ENCODE results near the gene RPS6KC1. TPM values are rescaled to one million over a fixed set of nuclear protein-coding genes. Genes with fewer than 3 reads are reported as not detected.
"Not testable (repeated sequence)": the region's sequence is repeated elsewhere in the genome, so short reads cannot be mapped to it uniquely, and the experiment has no call there.

RPS6KC1 gene
- total and polyA plus RNA-seq, 3 donors from 2014 or later = 32.2 to 60.2 (median 55.5) TPM

DNA sequence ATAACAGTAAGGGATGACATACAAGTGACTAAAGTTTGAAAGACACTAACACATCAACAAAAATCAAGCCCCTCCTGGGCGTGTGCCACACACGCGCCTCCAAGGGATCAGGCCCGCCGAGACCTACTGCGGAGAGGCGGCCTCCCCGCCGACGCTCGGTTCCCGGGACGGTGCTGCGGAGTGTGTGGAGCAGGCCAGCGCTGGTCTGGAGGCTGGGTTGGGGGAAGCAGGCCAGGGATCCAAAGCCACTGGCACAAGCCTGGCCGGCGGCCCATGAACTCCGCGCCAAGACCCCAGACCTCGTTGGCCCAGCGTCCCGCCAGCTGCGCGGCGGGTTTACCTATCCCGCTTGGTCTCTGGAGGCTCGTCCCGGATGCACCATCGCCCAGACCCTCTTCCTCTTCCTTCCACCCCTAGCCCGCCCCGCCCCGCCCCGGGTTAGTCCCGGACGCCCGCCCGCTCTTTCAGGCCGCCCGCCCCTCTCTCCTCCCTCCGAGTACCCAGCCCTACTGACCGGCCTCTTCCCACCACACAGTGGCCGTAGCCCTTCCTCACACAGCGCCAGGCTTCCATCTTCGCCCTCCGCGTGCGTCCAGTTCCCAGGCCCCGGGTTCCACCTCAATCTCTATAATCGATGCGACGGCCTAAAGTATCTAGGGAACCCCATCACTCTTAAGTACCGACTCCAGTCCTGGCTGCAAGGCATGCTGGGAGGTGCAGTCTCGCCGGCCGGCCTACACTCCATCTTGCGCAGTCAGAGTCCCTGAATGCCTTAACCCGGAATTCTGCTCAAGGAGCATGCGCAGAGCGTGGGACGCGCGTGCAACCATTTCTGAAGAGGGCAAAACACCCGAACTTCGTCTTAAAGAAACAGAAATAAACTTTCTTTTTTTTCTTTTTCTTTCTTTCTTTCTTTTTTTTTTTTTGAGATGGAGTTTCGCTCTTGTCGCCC is 35.7 kb upstream of the RPS6KC1 start, which contains the start of gene ANGEL2:
TSS of gene ANGEL2 (minus strand) at position 769 of the 952 bp plus-strand sequence. CDS start at position 573, 196 bp downstream.
- WGBS, 2 donors = 0% methylated on average over 41 to 58 of the region's 66 CpGs
- TF ChIP-seq, protein P1, sequence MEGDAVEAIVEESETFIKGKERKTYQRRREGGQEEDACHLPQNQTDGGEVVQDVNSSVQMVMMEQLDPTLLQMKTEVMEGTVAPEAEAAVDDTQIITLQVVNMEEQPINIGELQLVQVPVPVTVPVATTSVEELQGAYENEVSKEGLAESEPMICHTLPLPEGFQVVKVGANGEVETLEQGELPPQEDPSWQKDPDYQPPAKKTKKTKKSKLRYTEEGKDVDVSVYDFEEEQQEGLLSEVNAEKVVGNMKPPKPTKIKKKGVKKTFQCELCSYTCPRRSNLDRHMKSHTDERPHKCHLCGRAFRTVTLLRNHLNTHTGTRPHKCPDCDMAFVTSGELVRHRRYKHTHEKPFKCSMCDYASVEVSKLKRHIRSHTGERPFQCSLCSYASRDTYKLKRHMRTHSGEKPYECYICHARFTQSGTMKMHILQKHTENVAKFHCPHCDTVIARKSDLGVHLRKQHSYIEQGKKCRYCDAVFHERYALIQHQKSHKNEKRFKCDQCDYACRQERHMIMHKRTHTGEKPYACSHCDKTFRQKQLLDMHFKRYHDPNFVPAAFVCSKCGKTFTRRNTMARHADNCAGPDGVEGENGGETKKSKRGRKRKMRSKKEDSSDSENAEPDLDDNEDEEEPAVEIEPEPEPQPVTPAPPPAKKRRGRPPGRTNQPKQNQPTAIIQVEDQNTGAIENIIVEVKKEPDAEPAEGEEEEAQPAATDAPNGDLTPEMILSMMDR (IDR thresholded peaks at IDR 0.05) = no peak
- TF ChIP-seq POLR2A (IDR thresholded peaks at IDR 0.05) = no peak
- peak within 1 kb of the TSS; percentile 82 to 98 for H3K4me3 ChIP-seq
- H3K9me3 ChIP-seq = no peaks in the 10 kb centered on the region
- no peaks in the 10 kb centered on the region for H3K27me3 ChIP-seq
- H3K27ac ChIP-seq = peak within 1 kb of the TSS; percentile 89 to 91
- DNase-seq = peak; percentile 98
- peaks cover 13% of the 10 kb centered on the region for H3K4me1 ChIP-seq
- intact Hi-C loops (cut with DNase I; ENCODE audit: low total_unique reads) = no loop called here
- no peaks in the 10 kb centered on the region for H3K36me3 ChIP-seq (ENCODE audit: low read depth, missing control alignments)

DNA sequence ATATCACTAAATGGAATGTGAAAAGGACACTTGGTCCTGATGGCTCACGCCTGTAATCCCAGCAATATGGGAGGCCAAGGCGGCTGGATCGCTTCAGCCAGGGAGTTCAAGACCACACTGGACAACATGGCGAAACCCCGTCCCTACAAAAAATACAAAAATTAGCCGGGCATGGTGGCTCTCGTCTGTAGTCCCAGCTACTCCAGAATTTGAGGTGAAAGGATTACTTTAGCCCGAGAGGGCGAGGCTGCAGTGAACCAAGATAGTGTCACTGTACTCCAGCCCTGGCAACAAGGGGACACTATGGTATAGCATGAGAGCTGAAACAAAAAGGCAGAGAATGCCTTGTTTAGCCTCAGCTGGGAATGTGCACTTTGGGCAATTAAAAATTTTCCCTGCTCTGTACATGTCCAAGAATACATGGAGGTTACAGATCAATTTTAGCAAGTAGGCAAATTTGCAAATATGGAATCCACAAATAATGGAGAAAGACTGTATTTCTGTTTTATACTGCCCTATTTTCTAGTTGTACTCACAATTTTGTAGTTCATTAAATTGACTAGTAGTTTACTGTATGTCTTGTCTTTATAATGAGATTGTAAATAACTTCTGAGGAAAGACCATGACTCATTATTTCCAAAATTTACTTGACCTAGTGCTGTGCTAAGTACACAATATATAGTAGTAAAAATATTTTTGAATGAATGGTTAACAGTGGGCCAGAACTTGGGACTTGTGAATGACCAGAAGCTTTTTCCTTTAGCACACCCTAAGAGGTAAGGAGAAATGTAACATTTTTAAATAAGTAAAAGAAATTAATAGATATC is 33.4 kb upstream of the RPS6KC1 start:
- Histone ChIP-seq H3K9me3 (no peaks in the 10 kb centered on the region), H3K36me3 (ENCODE audit: low read depth, missing control alignments) (no peaks in the 10 kb centered on the region), H3K27ac (no peak overlapping the region), H3K4me3 (no peak overlapping the region), H3K4me1 (peaks cover 13% of the 10 kb centered on the region), H3K27me3 (no peaks in the 10 kb centered on the region)
- intact Hi-C loops (cut with DNase I; ENCODE audit: low total_unique reads) = no loop called here
- TF ChIP-seq POLR2A (IDR thresholded peaks at IDR 0.05) = no peak
- TF ChIP-seq, protein P1 (IDR thresholded peaks at IDR 0.05) = no peak
- 79 to 84% methylated on average over 9 of the region's 9 CpGs for WGBS, 2 donors
- no peak for DNase-seq

DNA sequence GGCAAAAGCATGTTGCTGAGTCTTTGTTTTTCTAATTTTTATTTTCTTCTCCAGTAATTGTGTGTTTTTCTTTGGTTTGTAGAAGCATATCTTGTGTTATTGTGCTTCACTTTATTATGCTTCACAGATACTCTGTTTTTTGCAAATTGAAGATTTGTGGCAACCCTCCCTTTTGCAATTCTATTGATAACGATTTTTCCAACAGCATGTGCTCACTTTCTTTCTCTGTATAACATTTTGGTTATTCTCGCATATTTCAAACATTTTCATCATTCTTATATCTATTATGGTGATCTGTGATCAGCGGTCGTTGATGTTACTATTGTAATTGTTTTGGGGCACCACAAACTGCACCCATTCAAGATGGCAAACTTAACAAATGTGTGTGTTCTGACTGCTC is 31.6 kb upstream of the RPS6KC1 start:
- Histone ChIP-seq H3K4me3 (no peak overlapping the region), H3K36me3 (ENCODE audit: low read depth, missing control alignments) (no peaks in the 10 kb centered on the region), H3K27me3 (no peaks in the 10 kb centered on the region), H3K27ac (no peak overlapping the region), H3K9me3 (no peaks in the 10 kb centered on the region), H3K4me1 (peaks cover 3% of the 10 kb centered on the region)
- TF ChIP-seq POLR2A (IDR thresholded peaks at IDR 0.05) = no peak
- TF ChIP-seq, protein P1 (IDR thresholded peaks at IDR 0.05) = no peak
- intact Hi-C loops (cut with DNase I; ENCODE audit: low total_unique reads) = no loop called here
- no peak for DNase-seq
- 92 to 94% methylated on average over 4 of the region's 4 CpGs for WGBS, 2 donors

DNA sequence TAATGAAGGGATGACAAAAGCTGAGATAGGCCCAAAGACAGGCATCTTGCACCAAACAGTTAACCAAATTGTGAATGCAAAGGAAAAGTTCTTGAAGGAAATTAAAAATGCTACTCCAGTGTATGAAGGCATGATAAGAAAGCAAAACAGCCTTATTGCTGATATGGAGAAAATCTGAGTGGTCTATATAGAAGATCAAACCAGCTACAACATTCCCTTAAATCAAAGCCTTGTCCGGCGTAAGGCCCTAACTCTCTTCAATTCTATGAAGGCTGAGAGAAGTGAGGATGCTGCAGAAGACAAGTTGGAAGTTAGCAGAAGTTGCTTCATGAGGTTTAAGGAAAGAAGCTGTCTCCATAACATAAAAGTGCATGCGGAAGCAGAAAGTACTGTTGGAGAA is 31.0 kb upstream of the RPS6KC1 start:
- Histone ChIP-seq H3K4me3 (no peak overlapping the region), H3K36me3 (ENCODE audit: low read depth, missing control alignments) (no peaks in the 10 kb centered on the region)
- WGBS, 2 donors = 99 to 100% methylated on average over 3 of the region's 3 CpGs

DNA sequence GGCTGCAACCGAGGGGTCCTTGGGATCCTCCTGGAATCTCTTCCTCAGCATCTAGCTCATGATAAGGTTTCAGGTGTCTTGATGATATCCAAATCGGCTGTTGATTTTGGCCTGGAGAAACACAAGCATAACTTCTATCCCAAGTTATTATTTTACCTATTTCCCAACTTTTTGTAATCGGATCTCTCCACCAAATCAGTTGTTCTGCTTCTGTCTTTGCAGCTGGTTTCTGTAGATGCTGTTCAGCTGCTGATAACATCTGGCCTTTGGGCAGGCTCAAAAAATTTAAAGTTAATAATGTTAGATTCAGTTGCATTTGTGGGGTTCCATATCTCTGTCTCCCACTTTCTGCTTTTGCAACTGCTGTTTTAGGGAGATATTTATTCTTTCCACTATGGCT is 24.0 kb upstream of the RPS6KC1 start:
- H3K36me3 ChIP-seq (ENCODE audit: low read depth, missing control alignments); DNase-seq; intact Hi-C loops (cut with DNase I; ENCODE audit: low total_unique reads); H3K9me3 ChIP-seq; H3K27ac ChIP-seq; H3K4me3 ChIP-seq; H3K27me3 ChIP-seq; H3K4me1 ChIP-seq: not testable (repeated sequence)
- WGBS, 2 donors = 84% methylated on average over 3 of the region's 3 CpGs

More for the DNA sequence above, 31.0 kb upstream of the RPS6KC1 start:
- Histone ChIP-seq H3K9me3 (no peaks in the 10 kb centered on the region), H3K27ac (no peak overlapping the region), H3K4me1 (no peaks in the 10 kb centered on the region), H3K27me3 (no peaks in the 10 kb centered on the region)
- no peak for DNase-seq
- intact Hi-C loops (cut with DNase I; ENCODE audit: low total_unique reads) = no loop called here
- TF ChIP-seq, protein P1 (IDR thresholded peaks at IDR 0.05) = no peak
- TF ChIP-seq POLR2A (IDR thresholded peaks at IDR 0.05) = no peak
